Nucleus accumbens (tissue), 56 donors: ENCODE measurements around the gene INCENP.

ENCODE experiments used
- DNase-seq, 56 donors: peaks; one replicate each; lab custom pipeline; 2025; lab: John Stamatoyannopoulos, UW

INCENP gene

GRCh38 chr11:62122076-62122475, 1.7 kb upstream of the INCENP start:
- DNase-seq = no peak

DNA sequence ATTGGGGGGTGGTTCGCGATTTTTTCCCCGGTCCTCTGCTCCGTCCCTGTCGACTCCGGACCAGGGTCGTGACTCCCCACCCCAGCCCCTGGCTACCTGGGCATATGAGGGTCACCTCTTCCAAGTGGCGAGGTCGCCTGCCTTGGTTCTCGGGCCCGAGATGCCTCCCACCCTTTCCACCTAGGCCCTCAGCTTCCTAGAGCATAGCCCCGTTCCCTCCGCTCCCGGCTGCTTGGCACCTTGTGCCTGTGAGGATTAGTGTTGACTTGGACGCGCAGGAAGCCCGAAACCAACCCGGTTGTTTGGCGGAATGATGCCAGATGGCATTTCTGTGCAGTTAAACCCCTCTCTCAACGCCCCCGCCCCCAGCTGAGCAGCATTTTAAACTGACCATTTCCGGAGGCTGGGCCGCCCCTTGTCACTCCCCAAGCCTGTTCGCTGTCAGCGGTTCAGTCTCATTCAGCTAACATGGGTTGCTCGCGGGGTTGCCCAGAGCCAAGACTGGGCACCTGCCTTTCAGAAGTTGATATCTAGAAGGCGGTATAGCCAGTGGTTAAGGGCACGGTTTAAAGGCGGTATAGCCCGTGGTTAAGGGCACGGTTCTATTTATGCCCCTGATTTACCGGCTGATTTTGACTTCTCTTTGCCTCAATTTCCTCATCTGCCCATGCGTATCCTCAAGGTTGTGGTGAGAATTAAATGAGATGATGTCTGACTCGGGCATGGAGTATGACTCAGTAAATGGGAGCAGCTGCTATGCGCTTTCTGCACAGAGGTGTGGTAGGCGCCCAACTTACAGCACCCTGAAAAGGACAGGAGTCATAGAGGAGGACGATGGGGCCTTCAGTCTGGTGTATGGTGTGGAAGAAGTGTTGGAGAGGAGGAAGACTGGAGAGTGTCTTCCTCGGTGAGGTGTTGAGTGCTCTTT, 639 bp downstream of the INCENP start:
- DNase-seq = peak in 3 of 56 donors; percentile 25 to 32 (median 28)

GRCh38 chr11:62125316-62125715, 1.5 kb downstream of the INCENP start:
- DNase-seq = no peak

DNA sequence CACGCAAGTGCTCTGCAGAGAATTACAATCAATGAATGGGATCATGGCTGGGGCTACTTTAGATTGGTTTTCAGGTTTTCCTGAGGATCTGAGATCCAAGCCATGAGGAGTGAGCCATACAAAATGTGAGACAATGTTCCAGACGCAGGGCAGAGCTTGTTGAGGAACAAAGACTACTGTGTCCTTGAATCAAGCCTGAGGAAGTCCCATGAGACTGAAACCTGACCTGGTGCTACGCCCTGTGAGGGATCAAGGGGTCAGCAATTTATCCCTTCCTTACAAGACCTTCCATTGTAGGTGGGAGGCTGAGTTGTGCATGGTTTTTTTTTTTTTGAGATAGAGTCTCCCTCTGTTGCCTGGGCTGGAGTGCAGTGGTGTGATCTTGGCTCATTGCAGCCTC, 2.1 kb downstream of the INCENP start:
- DNase-seq = no peak

DNA sequence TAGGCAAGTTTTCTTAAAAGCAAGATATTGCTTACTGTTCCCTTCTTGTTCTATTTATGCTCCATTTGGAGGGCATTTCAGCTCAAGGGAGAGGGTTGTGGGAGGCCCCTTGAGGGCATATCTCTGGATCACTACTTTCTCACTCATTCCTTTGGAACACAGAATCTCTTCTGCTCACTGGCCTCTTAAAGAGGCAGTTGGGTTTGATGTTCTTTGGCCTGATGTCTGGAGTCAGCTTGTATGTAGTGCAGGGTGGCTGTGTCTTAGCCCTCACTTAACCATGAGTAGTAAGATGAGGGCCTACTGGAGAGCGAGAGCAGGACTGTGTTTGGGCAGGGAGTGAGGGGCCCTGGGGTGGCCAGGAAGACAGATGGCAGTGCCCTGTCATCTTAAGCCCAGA, 3.6 kb downstream of the INCENP start:
- no peak for DNase-seq

DNA sequence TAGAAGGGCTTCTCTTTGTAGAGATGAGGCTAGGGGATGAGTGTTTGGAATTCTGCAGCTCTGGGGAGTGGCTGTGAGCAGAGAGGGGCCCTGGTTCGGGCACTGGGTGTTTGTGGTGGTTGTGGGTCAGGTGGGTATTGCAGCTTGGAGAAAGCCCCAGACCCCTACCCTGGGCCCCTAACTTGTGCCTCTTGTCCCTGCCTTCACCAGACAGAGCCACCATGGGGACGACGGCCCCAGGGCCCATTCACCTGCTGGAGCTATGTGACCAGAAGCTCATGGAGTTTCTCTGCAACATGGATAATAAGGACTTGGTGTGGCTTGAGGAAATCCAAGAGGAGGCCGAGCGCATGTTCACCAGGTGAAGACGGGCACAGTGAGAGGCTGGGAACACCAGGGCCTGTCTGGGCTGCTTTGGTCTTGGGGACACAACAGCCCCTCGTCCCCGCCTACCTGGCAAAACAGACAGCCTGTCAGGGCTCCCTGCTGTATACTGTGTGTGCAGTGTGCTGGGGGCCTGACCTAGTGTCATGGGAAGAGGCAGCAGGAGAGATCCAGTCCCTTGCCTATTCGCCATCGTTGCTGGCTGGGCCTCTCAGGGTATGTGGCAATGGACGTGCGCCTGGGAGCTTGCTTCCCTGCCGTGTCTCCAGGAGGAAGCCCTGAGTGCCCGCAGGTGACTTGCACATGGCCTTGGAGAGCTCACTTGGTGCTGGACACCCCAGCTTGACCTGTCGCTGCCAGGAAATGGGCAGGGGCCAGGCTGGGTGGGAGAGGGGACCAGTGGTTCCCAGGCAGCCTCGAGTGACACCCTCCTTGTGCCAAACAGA, 4.3 kb downstream of the INCENP start:
- no peak for DNase-seq

GRCh38 chr11:62128835-62129234, 5.0 kb downstream of the INCENP start:
- no peak for DNase-seq

GRCh38 chr11:62129590-62130282, 5.9 kb downstream of the INCENP start:
- no peak for DNase-seq

- DNase-seq = no peak
Observed at GRCh38 chr11:62130283-62131169, 6.7 kb downstream of the INCENP start.

- DNase-seq = no peak
Observed at GRCh38 chr11:62131170-62131464, 7.3 kb downstream of the INCENP start.

DNA sequence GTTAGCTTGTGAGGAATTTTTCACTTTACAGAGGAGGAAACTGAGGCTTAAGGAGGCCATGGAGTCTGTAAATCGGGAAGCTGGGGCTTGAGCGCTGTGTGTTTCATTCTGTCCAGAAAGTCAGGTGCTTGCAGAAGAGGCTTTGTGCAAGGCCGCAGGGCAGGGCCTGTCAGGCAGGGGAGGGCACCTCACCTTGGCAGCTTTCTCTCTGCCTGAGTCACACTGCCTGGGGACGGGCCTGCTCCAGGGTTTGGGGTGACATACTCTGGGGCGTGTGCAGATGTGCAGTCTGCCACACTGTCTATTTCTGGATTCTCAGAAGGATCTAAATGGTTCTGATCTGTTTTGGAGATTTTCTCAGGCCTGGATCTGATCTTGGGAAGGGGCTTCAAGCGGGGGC, 8.4 kb downstream of the INCENP start:
- DNase-seq = peak in 4 of 56 donors; percentile 6 to 25 (median 16)

DNA sequence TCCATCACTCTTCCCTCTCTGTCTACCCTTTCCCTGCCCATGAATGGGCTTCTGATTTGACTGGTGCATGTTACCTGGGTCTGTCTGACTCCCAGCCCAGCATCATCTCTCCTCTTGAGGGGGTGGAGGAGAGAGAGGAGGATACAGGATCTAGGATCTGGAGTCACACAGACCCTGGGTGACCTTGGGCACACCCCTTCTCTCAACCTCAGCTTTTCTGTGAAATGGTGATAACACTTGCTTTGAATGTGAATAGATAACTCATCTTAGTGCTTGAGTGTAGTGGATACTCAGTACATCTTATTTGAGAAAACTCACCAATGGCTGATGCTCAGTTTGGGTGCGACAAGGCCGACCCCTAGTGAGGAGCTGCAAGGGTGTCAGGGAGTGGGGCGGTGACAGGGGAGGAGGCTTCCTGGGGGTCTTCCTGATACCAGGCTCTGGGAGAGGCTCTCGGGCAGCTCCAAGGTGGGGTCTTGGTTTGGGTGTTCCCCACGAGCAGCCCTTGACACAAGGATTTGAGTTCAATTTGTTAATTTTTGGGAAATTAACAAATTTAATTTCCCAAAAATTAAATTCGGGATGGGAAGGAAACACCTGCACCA, 9.0 kb downstream of the INCENP start:
- no peak for DNase-seq

GRCh38 chr11:62133328-62134065, 9.7 kb downstream of the INCENP start:
- peak in 4 of 56 donors; percentile 5 to 18 (median 10) for DNase-seq

DNA sequence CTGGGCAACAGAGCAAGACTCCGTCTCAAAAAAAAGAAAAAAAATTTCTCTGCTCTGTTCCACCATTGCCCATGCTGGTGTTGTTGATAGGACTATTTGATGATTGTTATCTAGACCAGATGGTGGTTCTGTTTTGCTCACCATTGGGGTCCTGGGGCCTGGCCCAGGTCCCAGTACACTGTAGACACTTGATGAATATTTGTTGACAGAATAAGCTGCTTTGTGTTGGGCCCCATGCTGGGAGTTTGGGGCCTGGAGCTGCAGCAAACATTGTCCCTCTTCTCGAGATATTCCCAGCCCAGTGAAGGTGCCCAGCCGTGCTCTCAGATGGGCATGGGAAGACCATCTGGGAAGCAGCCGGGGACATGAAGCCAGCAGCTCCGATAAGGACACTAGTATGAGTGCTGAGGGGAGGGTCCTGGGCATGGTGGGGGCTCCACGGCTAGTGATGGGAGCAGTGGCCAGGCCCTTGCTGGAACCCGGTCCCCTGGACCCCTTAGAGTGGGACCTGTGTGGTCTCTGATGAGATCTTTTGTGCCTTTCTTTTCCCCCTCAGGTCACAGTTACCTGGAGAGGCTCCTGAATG, 13.6 kb downstream of the INCENP start:
- DNase-seq = no peak

GRCh38 chr11:62137881-62138629, 14.2 kb downstream of the INCENP start:
- no peak for DNase-seq

DNA sequence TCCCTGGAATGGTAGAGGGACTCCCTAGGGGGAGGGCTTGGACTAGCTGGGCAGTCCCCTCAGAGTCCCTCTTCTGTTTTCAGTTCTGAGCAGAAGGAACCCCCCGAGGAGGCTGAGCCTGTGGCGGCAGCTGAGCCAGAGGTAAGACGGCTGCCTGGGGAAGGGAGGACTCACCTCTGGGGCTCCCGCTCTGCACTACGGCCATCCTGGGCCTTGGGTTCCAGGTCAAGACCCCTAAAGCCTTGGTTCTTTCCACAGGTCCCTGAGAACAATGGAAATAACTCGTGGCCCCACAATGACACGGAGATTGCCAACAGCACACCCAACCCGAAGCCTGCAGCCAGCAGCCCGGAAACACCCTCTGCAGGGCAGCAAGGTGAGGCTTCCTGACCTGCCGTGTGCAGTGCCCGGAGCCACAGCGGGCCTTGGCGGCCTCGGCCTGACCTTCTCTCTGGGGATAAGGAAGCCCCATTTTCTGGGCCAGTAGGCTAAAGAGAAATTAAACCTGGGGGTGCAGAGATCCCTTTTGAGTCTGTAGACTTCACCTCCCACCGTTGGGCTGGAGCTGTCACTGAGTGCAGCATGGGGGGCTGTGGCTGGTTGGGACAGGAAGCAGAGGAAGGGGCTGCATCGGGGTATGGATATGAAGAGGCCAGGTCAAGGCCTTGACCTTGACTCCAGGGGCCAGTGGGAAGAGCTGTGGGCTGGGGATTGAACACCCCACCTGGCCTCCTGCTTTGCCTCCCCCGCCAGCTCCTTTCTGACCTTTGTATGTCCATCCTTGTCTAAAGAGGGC, 15.0 kb downstream of the INCENP start:
- no peak for DNase-seq
